Vagina (tissue), 2 donors: ENCODE results near the gene ZNF775.

Source experiments
- POLR2A ChIP-seq, 2 donors: fragments of 450-650 bp; IDR thresholded peaks; one replicate each; pipeline ENCODE4 v1.6.1; 2017; ENCODE audit warnings: antibody characterized with exemption in 2 of 2, mild to moderate bottlenecking in 2 of 2, moderate library complexity in 2 of 2
- POLR2AphosphoS5 ChIP-seq, 2 donors: sonication (generic); formaldehyde crosslinking; IDR thresholded peaks; one replicate each; pipeline ENCODE4 v1.9.0; 2017; ENCODE audit warnings: antibody characterized with exemption in 2 of 2, mild to moderate bottlenecking in 2 of 2, low read depth in 1 of 2; ENCODE audit not compliant: insufficient read depth in 1 of 2
- TF ChIP-seq, protein P1 (sequence below), 3 experiments: fragments of 450-650 bp in 2 of 3; fragments of 200-600 bp in 1 of 3; sonication (generic) in 1 of 3; IDR thresholded peaks; one replicate each; pipeline ENCODE4 v1.5.1; 2017 to 2019; ENCODE audit warnings: antibody characterized with exemption in 3 of 3, mild to moderate bottlenecking in 2 of 3, moderate library complexity in 2 of 3

DNA sequence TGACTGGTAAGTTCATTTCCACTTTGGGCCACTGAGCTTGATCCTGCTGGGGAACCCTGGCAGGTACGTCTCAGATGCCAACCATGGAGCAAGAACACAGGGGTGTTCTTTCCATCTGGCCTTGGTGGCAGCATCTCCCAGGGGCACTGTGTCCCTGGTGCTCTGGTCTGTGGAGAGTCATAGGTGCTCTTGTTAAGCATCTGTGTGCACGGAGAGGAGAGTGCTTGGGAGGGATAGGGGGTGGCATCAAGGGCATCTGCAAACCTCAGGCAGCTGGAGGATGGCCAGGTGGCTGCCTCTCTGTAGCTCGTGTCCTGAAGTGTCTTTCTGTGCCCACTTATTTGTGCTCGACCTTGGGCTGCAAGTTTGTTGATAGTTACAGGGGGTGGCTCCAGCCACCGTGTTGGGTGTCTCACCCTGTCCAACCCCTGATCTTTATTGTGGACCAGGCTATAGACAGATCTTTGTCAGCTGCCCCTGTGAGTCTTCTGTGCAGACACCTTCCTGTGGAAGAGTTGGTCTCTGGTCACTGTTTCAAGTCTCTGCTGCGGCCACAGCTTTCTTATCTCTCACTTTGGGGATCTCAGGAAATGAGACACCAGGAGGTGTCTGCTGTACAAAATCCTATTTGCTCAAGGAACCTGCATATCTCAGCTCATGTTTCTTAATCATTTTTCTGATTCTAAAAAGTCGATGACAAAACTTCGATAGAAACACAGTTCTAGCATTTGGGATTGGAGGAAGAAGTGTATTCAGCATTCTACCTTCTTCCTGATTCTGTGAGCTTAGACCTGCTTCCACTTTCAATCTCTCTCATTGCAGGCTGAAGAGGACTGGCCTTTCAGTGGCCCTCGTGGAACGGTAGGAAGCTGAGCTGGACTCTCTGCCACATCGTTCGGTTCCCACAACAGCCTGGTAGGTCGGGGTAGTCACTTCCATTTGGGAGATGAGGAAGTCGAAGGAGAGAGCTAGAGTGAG lies 54.1 kb downstream of the ZNF775 start:
- TF ChIP-seq, protein P1, sequence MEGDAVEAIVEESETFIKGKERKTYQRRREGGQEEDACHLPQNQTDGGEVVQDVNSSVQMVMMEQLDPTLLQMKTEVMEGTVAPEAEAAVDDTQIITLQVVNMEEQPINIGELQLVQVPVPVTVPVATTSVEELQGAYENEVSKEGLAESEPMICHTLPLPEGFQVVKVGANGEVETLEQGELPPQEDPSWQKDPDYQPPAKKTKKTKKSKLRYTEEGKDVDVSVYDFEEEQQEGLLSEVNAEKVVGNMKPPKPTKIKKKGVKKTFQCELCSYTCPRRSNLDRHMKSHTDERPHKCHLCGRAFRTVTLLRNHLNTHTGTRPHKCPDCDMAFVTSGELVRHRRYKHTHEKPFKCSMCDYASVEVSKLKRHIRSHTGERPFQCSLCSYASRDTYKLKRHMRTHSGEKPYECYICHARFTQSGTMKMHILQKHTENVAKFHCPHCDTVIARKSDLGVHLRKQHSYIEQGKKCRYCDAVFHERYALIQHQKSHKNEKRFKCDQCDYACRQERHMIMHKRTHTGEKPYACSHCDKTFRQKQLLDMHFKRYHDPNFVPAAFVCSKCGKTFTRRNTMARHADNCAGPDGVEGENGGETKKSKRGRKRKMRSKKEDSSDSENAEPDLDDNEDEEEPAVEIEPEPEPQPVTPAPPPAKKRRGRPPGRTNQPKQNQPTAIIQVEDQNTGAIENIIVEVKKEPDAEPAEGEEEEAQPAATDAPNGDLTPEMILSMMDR (IDR thresholded peaks at IDR 0.05), result no peak
- TF ChIP-seq POLR2A (IDR thresholded peaks at IDR 0.05), result no peak
- no peak for TF ChIP-seq POLR2AphosphoS5 (IDR thresholded peaks at IDR 0.05; ENCODE audit: insufficient read depth in 1 of 2, low read depth in 1 of 2)
